ENCODE results near the gene LARGE2.

DNA sequence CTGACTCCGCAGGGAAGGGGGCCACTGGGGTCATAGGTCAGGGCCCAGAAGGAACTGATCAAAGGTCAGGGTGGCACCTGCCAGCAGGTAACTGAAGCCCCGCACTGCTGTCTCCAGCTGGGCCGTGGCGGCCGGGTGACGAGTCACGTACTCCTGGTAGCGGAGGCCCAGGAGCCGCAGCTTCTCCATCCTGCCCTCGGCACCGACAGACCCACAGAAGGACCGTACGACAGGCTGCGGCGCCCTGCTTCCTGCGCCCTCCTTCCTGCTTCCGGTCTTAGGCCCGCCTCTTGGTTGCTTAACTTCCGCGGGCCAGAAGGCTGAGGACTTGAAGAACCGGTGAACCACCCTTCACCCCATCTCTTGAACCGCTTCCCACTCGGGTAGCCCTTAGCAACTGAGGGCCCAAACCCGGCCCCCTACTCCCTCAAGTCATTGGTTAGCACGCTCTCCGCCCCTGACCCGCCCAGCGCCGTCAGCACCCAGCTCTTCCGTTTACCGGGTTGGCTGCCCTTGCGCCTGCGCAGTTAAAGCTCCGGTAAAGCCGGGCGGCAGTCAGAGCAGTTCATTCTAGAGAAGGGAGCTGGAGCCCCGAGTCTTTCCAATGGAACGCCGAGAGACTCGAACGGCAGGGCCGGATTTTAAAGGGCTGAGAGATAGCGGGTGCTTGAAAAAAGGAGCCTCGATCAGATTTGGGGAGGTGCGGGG, 4.7 kb upstream of the LARGE2 start, which contains the start of gene PEX16:
- TF ChIP-seq, protein P1, sequence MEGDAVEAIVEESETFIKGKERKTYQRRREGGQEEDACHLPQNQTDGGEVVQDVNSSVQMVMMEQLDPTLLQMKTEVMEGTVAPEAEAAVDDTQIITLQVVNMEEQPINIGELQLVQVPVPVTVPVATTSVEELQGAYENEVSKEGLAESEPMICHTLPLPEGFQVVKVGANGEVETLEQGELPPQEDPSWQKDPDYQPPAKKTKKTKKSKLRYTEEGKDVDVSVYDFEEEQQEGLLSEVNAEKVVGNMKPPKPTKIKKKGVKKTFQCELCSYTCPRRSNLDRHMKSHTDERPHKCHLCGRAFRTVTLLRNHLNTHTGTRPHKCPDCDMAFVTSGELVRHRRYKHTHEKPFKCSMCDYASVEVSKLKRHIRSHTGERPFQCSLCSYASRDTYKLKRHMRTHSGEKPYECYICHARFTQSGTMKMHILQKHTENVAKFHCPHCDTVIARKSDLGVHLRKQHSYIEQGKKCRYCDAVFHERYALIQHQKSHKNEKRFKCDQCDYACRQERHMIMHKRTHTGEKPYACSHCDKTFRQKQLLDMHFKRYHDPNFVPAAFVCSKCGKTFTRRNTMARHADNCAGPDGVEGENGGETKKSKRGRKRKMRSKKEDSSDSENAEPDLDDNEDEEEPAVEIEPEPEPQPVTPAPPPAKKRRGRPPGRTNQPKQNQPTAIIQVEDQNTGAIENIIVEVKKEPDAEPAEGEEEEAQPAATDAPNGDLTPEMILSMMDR (IDR thresholded peaks at IDR 0.05; ENCODE audit: poor library complexity) = no peak
- TF ChIP-seq EZH2phosphoT487 (IDR thresholded peaks at IDR 0.05; ENCODE audit: low read depth, severe bottlenecking, unreplicated experiment) = no peak

Data from hepatocyte (in vitro differentiated cells).